HepG2 (cell line): ENCODE measurements around the gene PCP4L1. TPM values are rescaled to one million over a fixed set of nuclear protein-coding genes. Genes with fewer than 3 reads are reported as not detected.
A peak's percentile ranks its signal among the peaks of the same experiment; 100 is the strongest.

Source experiments
- BCL6 ChIP-seq: IDR thresholded peaks from 2 replicates; pipeline ENCODE4 v1.6.1; 2016; ENCODE audit warnings: missing genetic modification reagents, missing compliant biosample characterization
- CBX2 ChIP-seq, 2 experiments: fragments of 200-600 bp in 1 of 2; sonication (generic); formaldehyde crosslinking in 1 of 2; IDR thresholded peaks; 2 replicates each; pipeline versions ENCODE4 v1.7.0 to v1.8.1; 2018 to 2022; ENCODE audit warnings: low read depth in 2 of 2, low read length in 1 of 2, mild to moderate bottlenecking in 1 of 2, missing genetic modification reagents in 1 of 2
- CC2D1A ChIP-seq: sonication (generic); formaldehyde crosslinking; IDR thresholded peaks from 2 replicates; pipeline ENCODE4 v1.8.1; 2023; ENCODE audit warnings: mild to moderate bottlenecking, missing genetic modification reagents
- ELF4 ChIP-seq: sonication (generic); formaldehyde crosslinking; IDR thresholded peaks from 2 replicates; pipeline ENCODE4 v1.5.0; 2020; ENCODE audit warnings: missing genetic modification reagents, mild to moderate bottlenecking, moderate library complexity, borderline replicate concordance
- FOSL1 ChIP-seq: sonication (generic); formaldehyde crosslinking; IDR thresholded peaks from 2 replicates; pipeline ENCODE4 v1.9.0; 2021; ENCODE audit warnings: missing genetic modification reagents, borderline replicate concordance
- FOSL2 ChIP-seq: sonication (generic); formaldehyde crosslinking; IDR thresholded peaks from 2 replicates; pipeline ENCODE4 v1.4.0; 2020; ENCODE audit warnings: missing genetic modification reagents
- HMG20B ChIP-seq: conservative IDR thresholded peaks from 2 replicates; pipeline ENCODE4 v1.6.1; 2016; ENCODE audit warnings: missing genetic modification reagents, missing compliant biosample characterization
- JARID2 ChIP-seq: sonication (generic); formaldehyde crosslinking; IDR thresholded peaks from 2 replicates; pipeline ENCODE4 v1.8.1; 2023; ENCODE audit warnings: missing genetic modification reagents, inconsistent platforms; ENCODE audit not compliant: insufficient replicate concordance
- KLF15 ChIP-seq: sonication (generic); formaldehyde crosslinking; IDR thresholded peaks from 2 replicates; pipeline ENCODE4 v1.8.1; 2023; ENCODE audit warnings: borderline replicate concordance, mild to moderate bottlenecking, inconsistent platforms, missing genetic modification reagents, mixed read lengths
- KLF9 ChIP-seq: IDR thresholded peaks from 2 replicates; pipeline ENCODE4 v1.6.1; 2016; ENCODE audit warnings: low read depth
- KMT2B ChIP-seq: IDR thresholded peaks from 2 replicates; pipeline ENCODE4 v1.6.1; 2016; ENCODE audit warnings: missing genetic modification reagents, missing compliant biosample characterization
- MXI1 ChIP-seq: IDR thresholded peaks from 3 replicates; pipeline ENCODE4 v1.6.1; 2012; ENCODE audit warnings: low read depth, low read length, inconsistent platforms, borderline replicate concordance
- NFE2 ChIP-seq: sonication (generic); formaldehyde crosslinking; IDR thresholded peaks from 2 replicates; pipeline ENCODE4 v1.4.0; 2020; ENCODE audit warnings: missing genetic modification reagents
- RBAK ChIP-seq: sonication (generic); formaldehyde crosslinking; IDR thresholded peaks from 2 replicates; pipeline ENCODE4 v1.5.1; 2020; ENCODE audit warnings: mild to moderate bottlenecking, missing genetic modification reagents
- RORA ChIP-seq: sonication (generic); formaldehyde crosslinking; IDR thresholded peaks from 2 replicates; pipeline ENCODE4 v1.5.0; 2020; ENCODE audit warnings: mild to moderate bottlenecking, missing genetic modification reagents, moderate library complexity
- SP2 ChIP-seq: sonication (generic); formaldehyde crosslinking; IDR thresholded peaks from 2 replicates; pipeline ENCODE4 v1.5.1; 2020; ENCODE audit warnings: mild to moderate bottlenecking, missing genetic modification reagents
- TCF7L2 ChIP-seq: IDR thresholded peaks from 2 replicates; pipeline ENCODE4 v1.6.1; 2011; ENCODE audit warnings: mild to moderate bottlenecking, low read depth, low read length, moderate library complexity
- WIZ ChIP-seq: sonication (generic); formaldehyde crosslinking; IDR thresholded peaks from 2 replicates; pipeline ENCODE4 v1.5.1; 2020; ENCODE audit warnings: mild to moderate bottlenecking, missing genetic modification reagents
- ZMYM4 ChIP-seq: sonication (generic); formaldehyde crosslinking; IDR thresholded peaks from 2 replicates; pipeline ENCODE4 v1.8.1; 2023; ENCODE audit warnings: mild to moderate bottlenecking, missing genetic modification reagents
- ZNF225 ChIP-seq: sonication (generic); formaldehyde crosslinking; IDR thresholded peaks from 2 replicates; pipeline ENCODE4 v1.4.0; 2020; ENCODE audit warnings: mild to moderate bottlenecking, missing genetic modification reagents
- ZNF572 ChIP-seq: sonication (generic); formaldehyde crosslinking; IDR thresholded peaks from 2 replicates; pipeline ENCODE4 v1.5.1; 2020; ENCODE audit warnings: mild to moderate bottlenecking, missing genetic modification reagents
- ZNF629 ChIP-seq: sonication (generic); formaldehyde crosslinking; conservative IDR thresholded peaks from 2 replicates; pipeline ENCODE4 v1.5.0; 2020; ENCODE audit warnings: missing genetic modification reagents
- ZNF703 ChIP-seq: sonication (generic); formaldehyde crosslinking; IDR thresholded peaks from 2 replicates; pipeline ENCODE4 v1.5.1; 2020; ENCODE audit warnings: missing genetic modification reagents, mild to moderate bottlenecking, moderate library complexity, borderline replicate concordance
- ZNF737 ChIP-seq: sonication (generic); formaldehyde crosslinking; IDR thresholded peaks from 2 replicates; pipeline ENCODE4 v1.5.0; 2020; ENCODE audit warnings: missing genetic modification reagents, mild to moderate bottlenecking, borderline replicate concordance
- ZNF75D ChIP-seq: sonication (generic); formaldehyde crosslinking; IDR thresholded peaks from 2 replicates; pipeline ENCODE4 v1.8.1; 2023; ENCODE audit warnings: missing genetic modification reagents, mild to moderate bottlenecking, borderline replicate concordance
- ZNF782 ChIP-seq: sonication (generic); formaldehyde crosslinking; IDR thresholded peaks from 2 replicates; pipeline ENCODE4 v1.4.0; 2020; ENCODE audit warnings: missing genetic modification reagents, mild to moderate bottlenecking, borderline replicate concordance
- polyA plus RNA-seq, 8 experiments: library from polyadenylated mRNA; depleted of rRNA in 3 of 8; stranded (reverse) in 7 of 8; unstranded in 1 of 8; fragments of >200 nt; fragmentation: Illumina TruSeq in 4 of 8; extraction: Trizol in 4 of 8; gene quantifications; 2 replicates each; pipeline versions ENCODE4 v1.2.1 to v1.2.3, GENCODE V29; 2011 to 2016; ENCODE audit warnings: low read depth in 4 of 8, missing spikeins in 1 of 8, mixed read lengths in 1 of 8; ENCODE audit not compliant: insufficient read depth in 1 of 8
- total RNA-seq, 5 experiments: library from RNA; depleted of rRNA; stranded (reverse); fragments of >200 nt; fragmentation: Illumina TruSeq; extraction: Trizol; gene quantifications; 2 replicates each; pipeline ENCODE4 v1.2.3, GENCODE V29; 2016; ENCODE audit warnings: low read depth in 1 of 5
- TF ChIP-seq, protein P1 (sequence below): IDR thresholded peaks from 2 replicates; pipeline ENCODE4 v1.6.1; 2012; ENCODE audit warnings: low read length, improper control_type of control experiment
- TF ChIP-seq, protein P2 (sequence below): IDR thresholded peaks from 2 replicates; pipeline ENCODE4 v1.6.1; 2016; ENCODE audit warnings: missing genetic modification reagents, missing compliant biosample characterization

The PCP4L1 gene
- total and polyA plus RNA-seq, 2 of the 13 experiments (the other 11 are each of a cell fraction or from before 2014, with no cell fraction given): 0.28 TPM; not detected in 1

DNA sequence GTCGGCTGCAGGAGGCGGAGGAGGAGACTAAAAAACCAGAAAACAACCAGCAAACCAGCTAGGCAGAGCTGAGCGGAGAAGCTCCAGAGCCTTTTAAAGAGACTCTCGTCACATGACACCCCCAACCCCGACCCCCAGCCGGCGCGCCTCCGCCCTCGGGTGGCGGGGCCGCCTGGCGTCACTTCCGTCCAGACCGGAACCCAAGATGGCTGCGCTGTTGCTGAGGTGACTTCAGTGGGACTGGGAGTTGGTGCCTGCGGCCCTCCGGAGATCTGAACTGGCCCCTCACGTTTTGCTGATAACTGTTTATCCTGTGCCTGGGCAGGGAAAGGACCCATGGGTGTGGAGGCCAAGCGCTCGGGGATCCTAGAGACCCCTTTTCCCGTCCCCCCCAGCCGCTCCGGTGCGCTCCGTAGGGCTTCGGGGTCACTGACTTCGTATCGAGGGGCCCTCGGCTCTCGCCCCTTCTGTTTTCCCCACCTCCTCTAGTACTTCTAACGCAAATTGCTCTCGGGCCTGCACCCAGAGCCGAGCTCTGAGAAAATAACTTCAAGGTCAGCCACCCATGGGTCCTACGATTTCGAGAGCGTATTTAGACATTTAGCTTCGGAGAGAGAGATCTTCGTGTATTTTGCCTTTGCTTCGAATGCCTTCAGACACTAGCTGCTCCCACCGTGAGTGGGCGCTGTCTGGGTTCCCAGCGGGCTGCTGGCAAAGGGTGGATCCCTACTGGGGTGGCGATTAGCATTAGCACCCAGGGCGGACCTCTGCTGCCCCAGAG is 55.8 kb downstream of the PCP4L1 start, which contains the start of gene SDHC (continued):
- TF ChIP-seq ZNF225 (CRISPR knock-in tag): peak; percentile 82; the same call in 1 of the 2 replicates
- TF ChIP-seq ZNF629: no peak; the same call in 1 of the 2 replicates
- TF ChIP-seq FOSL2 (CRISPR knock-in tag): peak; percentile 39; the same call in 1 of the 2 replicates
- TF ChIP-seq RORA: 0 out of 2 replicates have a peak, but pooled peaks have one; percentile 26
- no peak for TF ChIP-seq TCF7L2
- peak; percentile 90 for TF ChIP-seq KMT2B (CRISPR knock-in tag)
- TF ChIP-seq WIZ: no peak
- TF ChIP-seq KLF9 (CRISPR knock-in tag): no peak
- no peak for TF ChIP-seq CBX2 (IDR thresholded peaks at IDR 0.05; ENCODE audit: low read depth, low read length)
- no peak for TF ChIP-seq CBX2 (CRISPR knock-in tag; IDR thresholded peaks at IDR 0.05; ENCODE audit: low read depth)
- TF ChIP-seq ZNF572 (CRISPR knock-in tag): no peak
- TF ChIP-seq ZNF782: no peak
- peak; percentile 24 for TF ChIP-seq JARID2
- TF ChIP-seq NFE2: no peak
- TF ChIP-seq SP2 (CRISPR knock-in tag): peak; percentile 45; the same call in 1 of the 2 replicates
- no peak for TF ChIP-seq CC2D1A
- TF ChIP-seq, protein P1, sequence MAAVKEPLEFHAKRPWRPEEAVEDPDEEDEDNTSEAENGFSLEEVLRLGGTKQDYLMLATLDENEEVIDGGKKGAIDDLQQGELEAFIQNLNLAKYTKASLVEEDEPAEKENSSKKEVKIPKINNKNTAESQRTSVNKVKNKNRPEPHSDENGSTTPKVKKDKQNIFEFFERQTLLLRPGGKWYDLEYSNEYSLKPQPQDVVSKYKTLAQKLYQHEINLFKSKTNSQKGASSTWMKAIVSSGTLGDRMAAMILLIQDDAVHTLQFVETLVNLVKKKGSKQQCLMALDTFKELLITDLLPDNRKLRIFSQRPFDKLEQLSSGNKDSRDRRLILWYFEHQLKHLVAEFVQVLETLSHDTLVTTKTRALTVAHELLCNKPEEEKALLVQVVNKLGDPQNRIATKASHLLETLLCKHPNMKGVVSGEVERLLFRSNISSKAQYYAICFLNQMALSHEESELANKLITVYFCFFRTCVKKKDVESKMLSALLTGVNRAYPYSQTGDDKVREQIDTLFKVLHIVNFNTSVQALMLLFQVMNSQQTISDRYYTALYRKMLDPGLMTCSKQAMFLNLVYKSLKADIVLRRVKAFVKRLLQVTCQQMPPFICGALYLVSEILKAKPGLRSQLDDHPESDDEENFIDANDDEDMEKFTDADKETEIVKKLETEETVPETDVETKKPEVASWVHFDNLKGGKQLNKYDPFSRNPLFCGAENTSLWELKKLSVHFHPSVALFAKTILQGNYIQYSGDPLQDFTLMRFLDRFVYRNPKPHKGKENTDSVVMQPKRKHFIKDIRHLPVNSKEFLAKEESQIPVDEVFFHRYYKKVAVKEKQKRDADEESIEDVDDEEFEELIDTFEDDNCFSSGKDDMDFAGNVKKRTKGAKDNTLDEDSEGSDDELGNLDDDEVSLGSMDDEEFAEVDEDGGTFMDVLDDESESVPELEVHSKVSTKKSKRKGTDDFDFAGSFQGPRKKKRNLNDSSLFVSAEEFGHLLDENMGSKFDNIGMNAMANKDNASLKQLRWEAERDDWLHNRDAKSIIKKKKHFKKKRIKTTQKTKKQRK: no peak
- TF ChIP-seq MXI1: peak; percentile 36; the same call in 1 of the 3 replicates
- no peak for TF ChIP-seq ZNF75D (CRISPR knock-in tag)
- peak; percentile 46; the same call in 1 of the 2 replicates for TF ChIP-seq HMG20B
- no peak for TF ChIP-seq RBAK (CRISPR knock-in tag)
- no peak for TF ChIP-seq FOSL1
- no peak; the same call in 1 of the 2 replicates for TF ChIP-seq ELF4 (CRISPR knock-in tag)
- TF ChIP-seq KLF15 (CRISPR knock-in tag): no peak; the same call in 1 of the 2 replicates
- TF ChIP-seq, protein P2, sequence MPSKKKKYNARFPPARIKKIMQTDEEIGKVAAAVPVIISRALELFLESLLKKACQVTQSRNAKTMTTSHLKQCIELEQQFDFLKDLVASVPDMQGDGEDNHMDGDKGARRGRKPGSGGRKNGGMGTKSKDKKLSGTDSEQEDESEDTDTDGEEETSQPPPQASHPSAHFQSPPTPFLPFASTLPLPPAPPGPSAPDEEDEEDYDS: peak; percentile 99
- 0 out of 2 replicates have a peak, but pooled peaks have one; percentile 32 for TF ChIP-seq BCL6 (CRISPR knock-in tag)
- TF ChIP-seq ZMYM4 (CRISPR knock-in tag): peak; percentile 90
- TF ChIP-seq ZNF737 (CRISPR knock-in tag): no peak
- TF ChIP-seq ZNF703 (CRISPR knock-in tag): 0 out of 2 replicates have a peak, but pooled peaks have one; percentile 3
